Esophagus muscularis mucosa (tissue), 4 donors: ENCODE results near the gene CYSLTR2. TPM values are rescaled to one million over a fixed set of nuclear protein-coding genes. Genes with fewer than 3 reads are reported as not detected.

Source experiments
- DNase-seq: peaks from one replicate; pipeline ENCODE4 v3.0.0-alpha.2; 2017; ENCODE audit errors: extremely low spot score
- H3K27ac ChIP-seq, 4 donors: fragments of 200-600 bp; sonication (generic); replicated peaks in 1 of 4; 1 replicate in 3 of 4; 2 replicates in 1 of 4; pipeline ENCODE4 v1.5.1; 2016 to 2019; ENCODE audit warnings: mild to moderate bottlenecking in 1 of 4
- H3K27me3 ChIP-seq, 4 donors: fragments of 200-600 bp; sonication (generic); one replicate each; pipeline versions ENCODE4 v1.5.1 to v1.6.0; 2016 to 2019
- H3K36me3 ChIP-seq, 4 donors: fragments of 200-600 bp; sonication (generic); one replicate each; pipeline ENCODE4 v1.5.1; 2016 to 2019
- H3K4me1 ChIP-seq, 4 donors: fragments of 200-600 bp; sonication (generic); one replicate each; pipeline ENCODE4 v1.5.1; 2016 to 2019
- H3K4me3 ChIP-seq, 4 donors: fragments of 200-600 bp; sonication (generic); 1 replicate in 2 of 4; 2 replicates in 2 of 4; pipeline ENCODE4 v1.5.1; 2016 to 2019; ENCODE audit warnings: mild to moderate bottlenecking in 4 of 4, moderate library complexity in 1 of 4
- H3K9me3 ChIP-seq, 4 donors: fragments of 200-600 bp; sonication (generic); 1 replicate in 3 of 4; 2 replicates in 1 of 4; pipeline ENCODE4 v1.5.1; 2016 to 2019
- CTCF ChIP-seq, 3 experiments: fragments of 200-600 bp in 2 of 3; fragments of 450-650 bp in 1 of 3; sonication (generic) in 2 of 3; IDR thresholded peaks; one replicate each; pipeline ENCODE4 v1.5.1; 2017 to 2019; ENCODE audit warnings: antibody characterized with exemption in 3 of 3, mild to moderate bottlenecking in 2 of 3, moderate library complexity in 1 of 3
- EP300 ChIP-seq: sonication (generic); formaldehyde crosslinking; IDR thresholded peaks from one replicate; pipeline ENCODE4 v1.6.1; 2017; ENCODE audit warnings: antibody characterized with exemption
- POLR2A ChIP-seq: fragments of 450-650 bp; IDR thresholded peaks from one replicate; pipeline ENCODE4 v1.6.1; 2017; ENCODE audit warnings: antibody characterized with exemption, moderate library complexity, mild to moderate bottlenecking, low read depth
- POLR2AphosphoS5 ChIP-seq, 2 donors: sonication (generic); formaldehyde crosslinking; IDR thresholded peaks; one replicate each; pipeline ENCODE4 v1.6.1; 2017; ENCODE audit warnings: antibody characterized with exemption in 2 of 2
- WGBS: methylation state at CpG from one replicate; pipeline ENCODE4 v1.1.5; 2018; 5-methylcytosine and 5-hydroxymethylcytosine counted together
- intact Hi-C: fragments of 100-400 bp; cut with DNase I; formaldehyde crosslinking; loops from one replicate; pipeline ENCODE4 v1.15.1; 2023
- total RNA-seq, 4 donors: library from RNA; depleted of rRNA; stranded (reverse); fragments of >200 nt; gene quantifications; one replicate each; pipeline versions ENCODE4 v1.1.0 to v1.2.1, GENCODE V29; 2016

Gene CYSLTR2
- total RNA-seq, 4 donors from 2014 or later = 0.83 to 4.2 (median 1.2) TPM

- peak overlapping the region; percentile 71 to 85 (median 76) for H3K27ac ChIP-seq
- intact Hi-C loops = loop anchor here (2.0 kb wide), 1 partner anchor 19 kb away; no protein-coding TSS in a partner anchor
Measured at GRCh38 chr13:48749699-48750473, 96.2 kb downstream of the CYSLTR2 start.

GRCh38 chr13:48750588-48751383, 97.1 kb downstream of the CYSLTR2 start:
- 56% methylated on average over 9 of the region's 9 CpGs for WGBS
- H3K4me1 ChIP-seq = peaks cover 22 to 31% (median 26%) of the 10 kb centered on the region in 4 donors
- no peaks in the 10 kb centered on the region for H3K27me3 ChIP-seq
- H3K27ac ChIP-seq = peak overlapping the region; percentile 71 to 85 (median 76)
- TF ChIP-seq CTCF (IDR thresholded peaks at IDR 0.05) = peak; percentile 9 to 46 (median 18)
- TF ChIP-seq POLR2AphosphoS5 (IDR thresholded peaks at IDR 0.05) = peak in 1 of 2 donors; percentile 48
- TF ChIP-seq POLR2A = no peak
- H3K4me3 ChIP-seq = no peak overlapping the region
- H3K36me3 ChIP-seq = no peaks in the 10 kb centered on the region
- peaks cover 0 to 4% (median 0%) of the 10 kb centered on the region in 4 donors for H3K9me3 ChIP-seq
- intact Hi-C loops = no loop called here
- DNase-seq = no peak

More at GRCh38 chr13:48749699-48750473, 96.2 kb downstream of the CYSLTR2 start:
- 23% methylated on average over 15 of the region's 15 CpGs for WGBS
- no peaks in the 10 kb centered on the region for H3K27me3 ChIP-seq
- no peaks in the 10 kb centered on the region for H3K36me3 ChIP-seq
- no peak overlapping the region for H3K4me3 ChIP-seq
- H3K4me1 ChIP-seq = peaks cover 22 to 31% (median 26%) of the 10 kb centered on the region in 4 donors
- no peak for TF ChIP-seq EP300
- peak; percentile 50 to 68 (median 67) for TF ChIP-seq CTCF (IDR thresholded peaks at IDR 0.05)
- no peak for TF ChIP-seq POLR2A
- peak; percentile 75 to 78 for TF ChIP-seq POLR2AphosphoS5 (IDR thresholded peaks at IDR 0.05)
- H3K9me3 ChIP-seq = no peaks in the 10 kb centered on the region
- DNase-seq = peak; percentile 96

GRCh38 chr13:48760626-48761025, 106.9 kb downstream of the CYSLTR2 start:
- Histone ChIP-seq H3K27me3 (no peaks in the 10 kb centered on the region), H3K4me1 (peaks cover 0 to 12% (median 10%) of the 10 kb centered on the region in 4 donors), H3K36me3 (no peaks in the 10 kb centered on the region), H3K9me3 (peaks cover 0 to 17% (median 3%) of the 10 kb centered on the region in 4 donors), H3K4me3 (no peak overlapping the region), H3K27ac (no peak overlapping the region)
- WGBS = 94% methylated on average over 9 of the region's 9 CpGs
- no peak for DNase-seq
- no peak for TF ChIP-seq POLR2AphosphoS5 (IDR thresholded peaks at IDR 0.05)
- TF ChIP-seq CTCF (IDR thresholded peaks at IDR 0.05) = no peak
- TF ChIP-seq EP300 = no peak
- TF ChIP-seq POLR2A = no peak
- intact Hi-C loops = no loop called here

Other genes with a start within 250 kb of the CYSLTR2 start
- gene LPAR6, start 240.8 kb upstream of the CYSLTR2 start, total RNA-seq = 10 to 100 TPM in 1 of 4 donors, 1 to 10 TPM in 3; 7.8 to 14.2 (median 8.8) TPM
- 10 to 100 TPM; 10.1 to 14.5 (median 11.0) TPM for gene RCBTB2, start 120.8 kb upstream of the CYSLTR2 start, total RNA-seq